Measurements from ENCODE around the gene NKD1. TPM values are rescaled to one million over a fixed set of nuclear protein-coding genes. Genes with fewer than 3 reads are reported as not detected.

NKD1 gene
- total and polyA plus RNA-seq, 2 donors (not counting 1 experiment from before 2014, with no cell fraction given), result 0.16 to 1.9 TPM

- CTCF ChIA-PET, result interaction anchor here (1.2 kb wide), 1 partner anchor 213 kb away, joined by 5 read pairs; no protein-coding TSS in a partner anchor
- no peak for DNase-seq
- peaks cover 14% of the 10 kb centered on the region for H3K4me1 Mint-ChIP-seq
- H3K4me3 Mint-ChIP-seq, result no peak overlapping the region
- H3K27me3 Mint-ChIP-seq, result no peaks in the 10 kb centered on the region
- Histone ChIP-seq H3K36me3 (replicated peaks in 1 of 2; ENCODE audit: control extremely low read depth in 1 of 2, control insufficient read depth in 1 of 2, extremely low read depth in 1 of 2, insufficient read depth in 2 of 2, low read length in 1 of 2) (no peaks in the 10 kb centered on the region), H3K27me3 (replicated peaks in 1 of 4; ENCODE audit: control extremely low read depth in 1 of 4, control insufficient read depth in 3 of 4, insufficient read depth in 4 of 4, low read length in 3 of 4) (no peaks in the 10 kb centered on the region), H3K9me3 (ENCODE audit: control extremely low read depth in 1 of 3, control insufficient read depth in 2 of 3, insufficient read depth in 1 of 3, low read length in 2 of 3) (peaks cover 0 to 2% (median 0%) of the 10 kb centered on the region in 3 donors), H3K4me1 (ENCODE audit: control insufficient read depth in 2 of 2, insufficient read depth in 2 of 2, low read length in 2 of 2) (peaks cover 11 to 16% of the 10 kb centered on the region in 2 donors), H3K9ac (ENCODE audit: low read length) (no peak overlapping the region), H3K4me2 (replicated peaks; ENCODE audit: low read depth, low read length, poor library complexity, severe bottlenecking) (no peak overlapping the region), H3K4me3 (ENCODE audit: control extremely low read depth in 1 of 5, extremely low read depth in 1 of 5, insufficient read depth in 1 of 5, low read depth in 2 of 5, low read length in 4 of 5) (no peak overlapping the region), H2AFZ (ENCODE audit: insufficient read depth, low read depth, low read length, poor library complexity, severe bottlenecking) (no peak overlapping the region), H3K27ac (ENCODE audit: low read length in 2 of 2) (no peak overlapping the region), H3K79me2 (ENCODE audit: control insufficient read depth, insufficient read depth, low read length) (no peaks in the 10 kb centered on the region), H4K20me1 (ENCODE audit: control insufficient read depth, insufficient read depth, low read length, poor library complexity, severe bottlenecking) (no peaks in the 10 kb centered on the region)
- intact Hi-C loops (cut with micrococcal nuclease), result no loop called here
- H3K27ac Mint-ChIP-seq, result no peak overlapping the region
- TF ChIP-seq CTCF (IDR thresholded peaks at IDR 0.05), result no peak
- no peak for TF ChIP-seq EZH2 (IDR thresholded peaks at IDR 0.05; ENCODE audit: borderline replicate concordance, insufficient read depth, low read depth, low read length, poor library complexity, severe bottlenecking)
- POLR2A ChIA-PET, result no interaction called here
- no peaks in the 10 kb centered on the region for H3K9me3 Mint-ChIP-seq (ENCODE audit: insufficient read depth)
- WGBS (ENCODE audit: insufficient coverage), result 90% methylated on average over 4 of the region's 9 CpGs
- no peak for ATAC-seq (ENCODE audit: low read depth)
These were observed 45.4 kb downstream of the NKD1 start for GRCh38 chr16:50593410-50594150.
